Nucleus accumbens (tissue), 56 donors: ENCODE measurements around the gene LIM2.

Experiments
- DNase-seq, 56 donors: peaks; one replicate each; lab custom pipeline; 2025; lab: John Stamatoyannopoulos, UW

The LIM2 gene

GRCh38 chr19:51366389-51367254 is 21.2 kb downstream of the LIM2 start:
- peak; percentile 74 to 98 (median 96) for DNase-seq

GRCh38 chr19:51365965-51366388 is 21.8 kb downstream of the LIM2 start, which contains the start of gene ETFB:
TSS of gene ETFB (minus strand) at chr19:51366388. CDS start at chr19:51366326, 62 bp downstream.
- peak in 1 of 56 donors; percentile 55 for DNase-seq

- DNase-seq = peak in 27 of 56 donors; percentile 6 to 55 (median 28)
Measured at GRCh38 chr19:51365211-51365964, 22.4 kb downstream of the LIM2 start.

GRCh38 chr19:51364200-51365106 is 23.3 kb downstream of the LIM2 start:
- peak in 19 of 56 donors; percentile 3 to 59 (median 16) for DNase-seq

GRCh38 chr19:51361239-51361638 is 26.5 kb downstream of the LIM2 start:
- no peak for DNase-seq

- peak in 1 of 56 donors; percentile 12 for DNase-seq
Measured at GRCh38 chr19:51359294-51359693, 28.5 kb downstream of the LIM2 start.

GRCh38 chr19:51357952-51358351 is 29.8 kb downstream of the LIM2 start:
- no peak for DNase-seq

GRCh38 chr19:51356159-51356801 is 31.5 kb downstream of the LIM2 start:
- no peak for DNase-seq

GRCh38 chr19:51354742-51355148 is 33.0 kb downstream of the LIM2 start:
- peak in 41 of 56 donors; percentile 4 to 71 (median 43) for DNase-seq

GRCh38 chr19:51354103-51354741 is 33.6 kb downstream of the LIM2 start:
- DNase-seq = peak in 1 of 56 donors; percentile 5

- DNase-seq = no peak
Measured at GRCh38 chr19:51352783-51353360, 34.9 kb downstream of the LIM2 start.

GRCh38 chr19:51351266-51351990 is 36.3 kb downstream of the LIM2 start:
- no peak for DNase-seq

- DNase-seq = no peak
Measured at GRCh38 chr19:51347209-51347928, 40.4 kb downstream of the LIM2 start.

GRCh38 chr19:51346742-51347141 is 41.0 kb downstream of the LIM2 start:
- DNase-seq = no peak

GRCh38 chr19:51345076-51345620 is 42.6 kb downstream of the LIM2 start:
- no peak for DNase-seq

GRCh38 chr19:51342631-51343569 is 44.9 kb downstream of the LIM2 start:
- no peak for DNase-seq
